NT2/D1 (cell line): ENCODE results near the gene RNF220.

Experiments
- DNase-seq: peaks from one replicate; pipeline ENCODE4 v3.0.0-alpha.2; 2011; ENCODE audit warnings: low read depth, low spot score
- H3K27me3 ChIP-seq: 2 replicates; pipeline ENCODE4 v1.6.0; 2011; ENCODE audit warnings: mild to moderate bottlenecking; ENCODE audit not compliant: insufficient read length, insufficient read depth
- H3K36me3 ChIP-seq: 2 replicates; pipeline ENCODE4 v1.6.1; 2011; ENCODE audit warnings: mild to moderate bottlenecking, low read length, mixed read lengths; ENCODE audit not compliant: insufficient read depth, insufficient read length
- H3K4me1 ChIP-seq: 2 replicates; pipeline ENCODE4 v1.5.1; 2011; ENCODE audit not compliant: insufficient read depth, insufficient read length
- H3K4me3 ChIP-seq: 2 replicates; pipeline ENCODE4 v1.5.1; 2011; ENCODE audit warnings: low read depth; ENCODE audit not compliant: insufficient read length
- H3K9ac ChIP-seq: 2 replicates; pipeline ENCODE4 v1.6.0; 2011; ENCODE audit warnings: low read depth; ENCODE audit not compliant: insufficient read length
- H3K9me3 ChIP-seq: 2 replicates; pipeline ENCODE4 v1.5.1; 2011; ENCODE audit warnings: mild to moderate bottlenecking, low read length; ENCODE audit not compliant: insufficient read depth
- SUZ12 ChIP-seq: IDR thresholded peaks from 2 replicates; pipeline ENCODE4 v1.6.1; 2011; ENCODE audit not compliant: insufficient read length, insufficient read depth; ENCODE audit errors: extremely low read depth
- YY1 ChIP-seq: IDR thresholded peaks from 2 replicates; pipeline ENCODE4 v1.6.1; 2011; ENCODE audit not compliant: insufficient read length, insufficient read depth
- ZNF274 ChIP-seq: IDR thresholded peaks from 2 replicates; pipeline ENCODE4 v1.6.1; 2011; ENCODE audit warnings: mild to moderate bottlenecking, low read depth, low read length

Gene RNF220

GRCh38 chr1:44684525-44684924 lies 279.5 kb downstream of the RNF220 start:
- no peaks in the 10 kb centered on the region for H3K9me3 ChIP-seq
- H3K4me3 ChIP-seq = no peak overlapping the region
- H3K27me3 ChIP-seq = no peaks in the 10 kb centered on the region
- no peak overlapping the region for H3K9ac ChIP-seq
- DNase-seq = no peak
- peaks cover 6% of the 10 kb centered on the region for H3K4me1 ChIP-seq
- TF ChIP-seq SUZ12 (no peak), YY1 (no peak), ZNF274 (no peak)
- H3K36me3 ChIP-seq = no peaks in the 10 kb centered on the region

- peaks cover 6% of the 10 kb centered on the region for H3K4me1 ChIP-seq
- TF ChIP-seq ZNF274 (no peak), YY1 (no peak), SUZ12 (no peak)
- no peaks in the 10 kb centered on the region for H3K27me3 ChIP-seq
- no peaks in the 10 kb centered on the region for H3K9me3 ChIP-seq
- DNase-seq = no peak
- no peak overlapping the region for H3K4me3 ChIP-seq
- no peak overlapping the region for H3K9ac ChIP-seq
- no peaks in the 10 kb centered on the region for H3K36me3 ChIP-seq
Observed at GRCh38 chr1:44685218-44685617, 280.2 kb downstream of the RNF220 start.

- peaks cover 6% of the 10 kb centered on the region for H3K4me1 ChIP-seq
- no peaks in the 10 kb centered on the region for H3K9me3 ChIP-seq
- H3K36me3 ChIP-seq = no peaks in the 10 kb centered on the region
- TF ChIP-seq YY1 (no peak), ZNF274 (no peak), SUZ12 (no peak)
- no peak overlapping the region for H3K9ac ChIP-seq
- DNase-seq = no peak
- H3K27me3 ChIP-seq = no peaks in the 10 kb centered on the region
- no peak overlapping the region for H3K4me3 ChIP-seq
Observed at GRCh38 chr1:44685881-44686280, 280.8 kb downstream of the RNF220 start.

- DNase-seq = no peak
- TF ChIP-seq ZNF274 (no peak), SUZ12 (no peak), YY1 (no peak)
- no peaks in the 10 kb centered on the region for H3K4me1 ChIP-seq
- H3K9me3 ChIP-seq = no peaks in the 10 kb centered on the region
- no peaks in the 10 kb centered on the region for H3K36me3 ChIP-seq
- H3K9ac ChIP-seq = no peak overlapping the region
- H3K4me3 ChIP-seq = no peak overlapping the region
- H3K27me3 ChIP-seq = no peaks in the 10 kb centered on the region
Observed at GRCh38 chr1:44688760-44689446, 283.8 kb downstream of the RNF220 start.

- Histone ChIP-seq H3K4me1 (no peaks in the 10 kb centered on the region), H3K9ac (no peak overlapping the region), H3K27me3 (no peaks in the 10 kb centered on the region), H3K4me3 (no peak overlapping the region), H3K9me3 (no peaks in the 10 kb centered on the region), H3K36me3 (no peaks in the 10 kb centered on the region)
- no peak for DNase-seq
- TF ChIP-seq SUZ12 = no peak
- TF ChIP-seq ZNF274 = no peak
- no peak for TF ChIP-seq YY1
Observed at GRCh38 chr1:44689447-44689765, 284.4 kb downstream of the RNF220 start.

GRCh38 chr1:44693159-44693558 lies 288.1 kb downstream of the RNF220 start:
- peaks cover 3% of the 10 kb centered on the region for H3K4me1 ChIP-seq
- H3K36me3 ChIP-seq = no peaks in the 10 kb centered on the region
- TF ChIP-seq ZNF274 (no peak), SUZ12 (no peak), YY1 (no peak)
- no peak for DNase-seq
- H3K9me3 ChIP-seq = no peaks in the 10 kb centered on the region
- no peaks in the 10 kb centered on the region for H3K27me3 ChIP-seq
- H3K9ac ChIP-seq = no peak overlapping the region
- no peak overlapping the region for H3K4me3 ChIP-seq

- DNase-seq = no peak
- Histone ChIP-seq H3K4me3 (no peak overlapping the region), H3K9me3 (no peaks in the 10 kb centered on the region), H3K36me3 (no peaks in the 10 kb centered on the region), H3K27me3 (no peaks in the 10 kb centered on the region), H3K4me1 (peaks cover 3% of the 10 kb centered on the region), H3K9ac (no peak overlapping the region)
- TF ChIP-seq ZNF274 (no peak), YY1 (no peak), SUZ12 (no peak)
Observed at GRCh38 chr1:44693900-44694299, 288.8 kb downstream of the RNF220 start.
